Stimulated activated CD8-positive, alpha-beta memory T cell treated with anti-CD3 and anti-CD28 coated beads, Interleukin-4, amount 100 ng/mL, for 4 hours (primary cell): ENCODE results near the gene FGFR2.

Experiments used
- DNase-seq, 2 donors: peaks; one replicate each; pipeline ENCODE4 v3.0.0-alpha.2; 2020; ENCODE audit warnings: low read depth in 2 of 2, low spot score in 1 of 2

The FGFR2 gene

GRCh38 chr10:121590772-121591171 lies 7.5 kb downstream of the FGFR2 start:
- no peak for DNase-seq

GRCh38 chr10:121589553-121589952 lies 8.7 kb downstream of the FGFR2 start:
- no peak for DNase-seq

GRCh38 chr10:121583857-121584256 lies 14.4 kb downstream of the FGFR2 start:
- DNase-seq = no peak

DNA sequence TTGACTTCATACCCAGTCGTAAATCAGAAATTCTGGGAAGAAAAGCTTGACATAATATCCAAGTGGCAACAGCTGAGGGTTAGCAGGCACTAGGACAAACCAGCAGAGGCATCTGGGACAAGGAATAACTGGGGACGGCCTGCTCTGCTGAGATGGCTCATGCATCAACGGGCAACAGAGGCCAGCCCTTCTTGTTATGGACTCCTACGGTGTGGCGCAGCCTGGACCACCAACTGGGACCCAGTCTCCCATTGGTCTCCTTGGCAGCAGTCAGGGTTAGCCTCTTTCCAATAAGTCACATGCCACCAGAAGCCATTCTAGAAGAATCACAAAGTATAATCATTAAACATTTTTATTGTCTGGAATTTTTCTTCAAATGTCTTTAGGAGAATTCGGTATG lies 15.0 kb downstream of the FGFR2 start:
- DNase-seq = no peak

- DNase-seq = no peak
Measured at GRCh38 chr10:121580276-121581116, 17.7 kb downstream of the FGFR2 start.

GRCh38 chr10:121579656-121580055 lies 18.6 kb downstream of the FGFR2 start:
- no peak for DNase-seq

DNA sequence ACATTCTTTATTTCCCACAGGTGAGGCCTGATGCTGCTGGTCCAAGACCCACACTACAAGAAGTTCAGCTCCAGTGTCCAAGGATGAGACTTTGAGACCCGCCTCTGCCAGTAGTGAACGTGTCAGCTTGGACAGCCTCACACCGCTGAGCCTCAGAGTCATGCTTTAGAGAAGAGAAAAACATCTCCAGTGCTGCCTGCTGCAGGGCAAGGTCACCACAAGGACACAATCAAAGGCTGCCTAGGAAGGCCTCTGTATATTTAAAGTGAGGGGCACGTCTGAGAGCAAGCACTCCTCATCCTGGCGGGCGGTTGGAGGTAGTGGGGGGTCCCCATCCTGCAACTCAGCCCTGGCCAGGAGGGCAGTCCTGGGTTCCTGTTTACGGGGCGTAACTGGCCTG lies 19.3 kb downstream of the FGFR2 start:
- no peak for DNase-seq

DNA sequence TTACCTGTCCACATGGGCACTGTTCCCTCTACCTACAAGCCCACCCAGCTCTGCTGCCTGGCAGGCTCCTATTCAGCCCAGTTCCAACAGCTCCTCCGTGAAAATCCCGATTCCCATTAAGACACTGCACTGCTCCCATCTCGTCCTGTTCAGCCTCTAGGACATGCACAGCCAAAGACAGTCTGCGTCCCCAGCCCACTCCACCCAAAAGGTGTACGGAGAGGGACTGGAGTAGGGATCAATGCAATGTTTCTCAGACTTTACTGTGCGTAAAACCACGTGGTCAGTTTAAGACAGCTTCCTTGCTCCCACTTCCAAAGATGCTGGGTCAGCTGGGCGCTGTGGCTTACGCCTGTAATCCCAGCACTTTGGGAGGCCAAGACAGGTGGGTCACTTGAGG lies 19.9 kb downstream of the FGFR2 start:
- DNase-seq = no peak

GRCh38 chr10:121577568-121577967 lies 20.7 kb downstream of the FGFR2 start:
- DNase-seq = no peak

DNA sequence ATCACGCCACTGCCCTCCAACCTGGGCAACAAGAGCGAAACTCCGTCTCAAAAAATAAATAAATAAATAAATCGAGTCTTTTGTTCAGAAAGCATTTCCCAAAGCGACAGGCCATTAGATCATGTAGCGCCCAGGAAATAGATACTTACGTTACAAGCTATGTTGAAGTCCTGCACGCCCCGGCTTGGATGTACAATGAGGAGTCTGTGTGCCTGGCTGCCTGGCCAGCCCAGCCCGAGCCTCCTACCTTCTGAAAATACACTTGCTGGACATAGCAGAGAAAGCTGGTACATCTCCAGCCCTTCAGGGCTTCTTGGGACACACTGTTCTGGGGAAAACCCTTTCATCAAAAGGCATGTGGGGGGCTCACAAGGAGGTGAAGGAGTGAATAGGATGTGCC lies 22.1 kb downstream of the FGFR2 start:
- no peak for DNase-seq

DNA sequence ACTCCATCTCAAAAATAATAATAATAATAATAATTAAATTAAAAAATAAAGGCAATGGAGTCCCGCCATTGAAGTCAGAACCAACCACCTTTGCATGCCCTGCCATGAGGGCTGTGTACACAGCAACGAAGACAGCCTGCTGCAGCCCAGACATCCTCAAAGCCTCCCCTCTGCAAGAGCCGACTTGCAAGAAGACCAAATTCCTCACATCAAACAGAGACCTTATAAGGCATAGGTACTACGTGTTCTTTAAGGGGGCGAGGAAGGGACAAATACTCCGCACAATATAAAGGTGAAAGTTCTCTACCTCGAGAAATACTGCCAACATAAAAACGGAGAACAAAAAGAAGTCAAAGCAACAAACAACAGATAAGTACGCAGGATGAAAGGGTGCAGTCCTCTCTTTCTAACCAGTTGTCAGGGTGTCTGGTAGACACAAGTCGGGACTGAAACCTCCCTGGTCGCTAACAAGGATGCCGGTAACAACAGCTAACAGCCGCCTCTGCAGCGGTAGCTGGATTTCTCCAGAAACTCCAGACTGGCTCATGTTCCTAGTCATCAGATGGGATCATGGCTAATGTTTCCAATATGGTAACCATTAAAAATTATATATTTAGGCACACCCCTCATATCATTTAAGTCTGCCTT lies 23.6 kb downstream of the FGFR2 start:
- DNase-seq = no peak

GRCh38 chr10:121573538-121573941 lies 24.7 kb downstream of the FGFR2 start:
- no peak for DNase-seq

DNA sequence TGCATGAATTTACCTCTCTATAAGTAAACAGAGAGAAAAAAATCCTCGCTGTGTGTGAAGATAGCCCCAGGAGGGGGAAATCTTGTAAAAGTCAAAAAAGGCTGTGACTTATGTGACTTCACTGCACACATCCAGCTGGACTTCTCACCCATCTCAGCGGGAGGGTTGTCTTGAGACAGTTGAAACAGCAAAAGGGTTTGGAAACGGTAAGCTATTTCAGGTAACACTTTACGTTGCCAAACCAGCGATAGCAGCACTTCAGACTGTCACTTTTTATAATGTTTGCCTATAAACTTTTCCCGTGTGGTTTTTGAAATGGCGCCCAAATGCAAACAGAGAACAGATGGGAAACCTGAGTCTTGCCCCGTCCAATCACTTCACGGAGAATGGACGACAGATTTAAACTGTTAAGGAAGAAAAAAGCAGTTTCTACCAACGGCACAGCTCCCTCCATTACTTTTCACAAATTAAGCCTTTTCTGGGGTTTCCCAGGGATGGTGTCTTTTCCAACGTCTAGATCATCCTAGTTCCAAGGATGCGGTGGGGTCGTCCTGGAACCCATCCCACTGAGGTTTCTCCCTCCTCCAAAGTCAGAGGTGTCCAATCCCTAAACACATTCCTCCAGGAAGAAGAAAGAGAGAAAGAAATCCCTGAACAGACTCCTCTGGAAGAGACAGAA lies 25.2 kb downstream of the FGFR2 start:
- DNase-seq = no peak

DNA sequence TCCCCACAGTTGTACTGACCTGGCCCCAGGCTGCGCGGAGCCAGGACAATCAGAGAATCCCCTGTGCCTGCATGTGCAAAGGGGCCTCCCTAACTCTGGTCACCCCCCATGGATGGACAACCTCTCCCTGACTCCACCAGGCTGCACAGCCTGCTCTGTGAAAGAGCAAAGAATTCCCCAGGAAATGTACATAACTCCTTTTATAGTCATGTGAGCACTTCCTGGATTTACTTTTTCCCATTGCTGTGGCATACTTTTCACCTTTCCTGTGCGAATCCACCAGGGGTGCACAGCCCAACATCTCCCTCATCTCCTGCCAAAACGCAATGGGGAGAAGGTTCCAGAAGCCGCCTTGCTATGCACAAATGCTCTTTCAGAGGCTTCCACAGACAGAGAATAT lies 27.9 kb downstream of the FGFR2 start:
- no peak for DNase-seq

DNA sequence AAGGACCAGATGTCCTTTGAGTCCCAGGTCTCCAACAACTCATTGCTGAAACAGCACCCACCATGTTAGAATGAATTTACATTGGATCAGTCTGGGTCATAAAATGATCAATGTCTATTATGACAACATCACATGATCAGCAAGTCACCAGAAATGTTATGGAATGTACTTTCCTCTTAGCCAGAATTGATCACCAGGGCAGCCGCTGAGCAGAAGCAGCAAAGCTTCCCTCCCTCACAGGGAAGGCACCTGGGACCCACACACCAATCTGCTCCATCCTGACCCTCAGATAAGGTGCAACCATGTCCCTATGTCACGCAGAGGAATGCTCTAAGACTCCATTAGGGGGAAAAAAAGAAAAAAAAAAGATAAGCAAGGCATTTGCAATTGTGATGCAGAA lies 30.0 kb downstream of the FGFR2 start:
- no peak for DNase-seq

- DNase-seq = no peak
Measured at GRCh38 chr10:121567569-121567968, 30.7 kb downstream of the FGFR2 start.

DNA sequence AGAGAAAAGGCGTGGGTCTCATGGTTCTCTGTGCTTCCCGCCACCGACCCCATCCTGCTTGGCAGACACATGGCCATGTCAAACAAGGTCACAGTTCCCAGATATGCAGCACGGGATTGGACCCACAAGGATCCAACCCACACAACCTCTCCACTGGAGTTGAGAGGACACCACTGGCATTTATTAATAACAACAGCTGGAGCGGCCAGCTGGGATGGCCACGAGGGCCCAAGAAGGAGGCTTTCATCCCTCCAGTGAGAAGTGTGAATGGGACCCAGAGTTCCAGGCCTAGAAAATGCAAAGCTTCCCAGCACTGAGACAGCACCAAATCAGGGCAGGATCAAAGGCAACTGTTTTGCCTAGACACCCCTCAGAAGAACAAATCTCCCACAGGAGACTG lies 31.5 kb downstream of the FGFR2 start:
- no peak for DNase-seq

DNA sequence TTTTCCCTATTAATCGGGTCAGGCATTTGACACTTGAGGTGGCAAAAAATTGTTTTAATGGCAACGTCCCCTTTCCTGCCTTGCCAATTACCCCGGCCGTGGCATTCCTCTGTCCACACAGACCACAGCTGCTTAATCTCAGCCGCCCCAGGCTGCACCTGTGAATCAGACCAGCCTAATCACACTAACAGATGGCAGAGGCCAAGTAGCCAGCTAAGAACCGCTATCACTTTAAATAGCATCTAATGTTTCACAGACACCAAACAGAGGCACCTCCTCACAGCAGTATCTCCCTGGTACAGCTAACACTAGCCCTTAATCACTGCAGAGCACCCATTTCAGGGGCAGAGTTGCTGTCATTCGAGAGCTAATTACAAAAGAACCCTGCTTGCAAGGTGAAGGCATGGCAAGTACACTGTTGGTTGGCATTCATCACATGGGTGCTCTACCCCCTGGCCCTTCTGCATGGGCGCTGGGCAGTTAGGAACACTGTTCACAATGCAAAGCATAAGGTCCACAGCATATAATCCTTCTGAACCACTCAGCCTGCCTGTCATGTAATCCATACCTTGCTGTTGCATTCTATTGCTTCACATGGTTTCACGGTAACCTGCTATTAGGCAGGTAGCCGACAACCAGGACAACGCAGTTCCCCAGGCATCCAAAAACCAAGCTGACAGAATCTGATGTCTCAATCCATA lies 38.8 kb downstream of the FGFR2 start:
- no peak for DNase-seq

- DNase-seq = no peak
Measured at GRCh38 chr10:121558238-121558637, 40.0 kb downstream of the FGFR2 start.

- no peak for DNase-seq
Measured at GRCh38 chr10:121556918-121557573, 41.2 kb downstream of the FGFR2 start.

- DNase-seq = no peak
Measured at GRCh38 chr10:121556455-121556854, 41.8 kb downstream of the FGFR2 start.
